Measurements from ENCODE around the gene HRH3. TPM values are rescaled to one million over a fixed set of nuclear protein-coding genes. Genes with fewer than 3 reads are reported as not detected.

The HRH3 gene
- total RNA-seq, 2 donors from 2014 or later = 0.18 to 0.51 TPM

DNA sequence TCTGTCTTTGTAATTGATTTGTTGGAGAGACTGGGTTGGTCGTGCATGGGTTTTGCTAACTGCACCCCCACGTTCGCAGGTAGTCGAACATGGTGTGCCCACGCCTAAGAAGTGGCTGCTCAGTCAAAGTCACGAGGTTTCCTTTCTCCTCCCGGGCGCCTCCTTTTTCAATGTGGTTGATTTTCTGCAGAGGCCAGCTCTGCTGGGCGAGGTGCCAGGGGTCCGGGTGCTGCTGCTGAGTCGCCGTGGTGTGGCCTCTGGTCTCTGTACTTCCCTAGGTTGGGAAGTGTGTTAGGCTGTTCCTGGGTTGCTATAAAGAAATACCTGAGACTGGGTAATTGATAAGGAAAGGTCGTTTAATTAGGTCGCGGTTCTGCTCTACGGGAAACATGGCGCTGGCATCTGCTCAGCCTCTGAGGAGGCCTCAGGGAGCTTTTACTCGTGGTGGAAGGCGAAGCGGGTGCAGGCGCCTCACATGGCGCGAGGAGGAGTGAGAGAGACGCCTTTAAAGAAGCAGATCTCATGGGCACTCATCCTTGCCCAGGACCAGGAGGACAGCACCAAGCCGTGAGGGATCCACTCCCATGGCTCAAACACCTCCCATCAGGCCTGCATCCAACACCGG lies 32.4 kb upstream of the HRH3 start:
- 95% methylated on average over 26 of the region's 26 CpGs for WGBS
- intact Hi-C loops (cut with DNase I) = no loop called here
- Histone ChIP-seq H3K36me3 (peaks cover 0 to 6% of the 10 kb centered on the region in 2 donors), H3K27me3 (replicated peaks; ENCODE audit: insufficient read depth) (no peaks in the 10 kb centered on the region), H3K9me3 (no peaks in the 10 kb centered on the region), H3K4me3 (no peak overlapping the region), H3K27ac (no peak overlapping the region), H3K4me1 (replicated peaks) (no peaks in the 10 kb centered on the region)
- no peak for DNase-seq (ENCODE audit: low spot score)
- TF ChIP-seq, protein P1, sequence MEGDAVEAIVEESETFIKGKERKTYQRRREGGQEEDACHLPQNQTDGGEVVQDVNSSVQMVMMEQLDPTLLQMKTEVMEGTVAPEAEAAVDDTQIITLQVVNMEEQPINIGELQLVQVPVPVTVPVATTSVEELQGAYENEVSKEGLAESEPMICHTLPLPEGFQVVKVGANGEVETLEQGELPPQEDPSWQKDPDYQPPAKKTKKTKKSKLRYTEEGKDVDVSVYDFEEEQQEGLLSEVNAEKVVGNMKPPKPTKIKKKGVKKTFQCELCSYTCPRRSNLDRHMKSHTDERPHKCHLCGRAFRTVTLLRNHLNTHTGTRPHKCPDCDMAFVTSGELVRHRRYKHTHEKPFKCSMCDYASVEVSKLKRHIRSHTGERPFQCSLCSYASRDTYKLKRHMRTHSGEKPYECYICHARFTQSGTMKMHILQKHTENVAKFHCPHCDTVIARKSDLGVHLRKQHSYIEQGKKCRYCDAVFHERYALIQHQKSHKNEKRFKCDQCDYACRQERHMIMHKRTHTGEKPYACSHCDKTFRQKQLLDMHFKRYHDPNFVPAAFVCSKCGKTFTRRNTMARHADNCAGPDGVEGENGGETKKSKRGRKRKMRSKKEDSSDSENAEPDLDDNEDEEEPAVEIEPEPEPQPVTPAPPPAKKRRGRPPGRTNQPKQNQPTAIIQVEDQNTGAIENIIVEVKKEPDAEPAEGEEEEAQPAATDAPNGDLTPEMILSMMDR (IDR thresholded peaks at IDR 0.05) = no peak
- TF ChIP-seq POLR2AphosphoS5 (IDR thresholded peaks at IDR 0.05) = no peak
- TF ChIP-seq POLR2A (IDR thresholded peaks at IDR 0.05) = no peak

GRCh38 chr20:62248890-62249560 lies 28.9 kb upstream of the HRH3 start:
- Histone ChIP-seq H3K9me3 (no peaks in the 10 kb centered on the region), H3K27me3 (replicated peaks; ENCODE audit: insufficient read depth) (no peaks in the 10 kb centered on the region), H3K4me3 (no peak overlapping the region), H3K4me1 (replicated peaks) (no peaks in the 10 kb centered on the region), H3K27ac (no peak overlapping the region), H3K36me3 (no peaks in the 10 kb centered on the region)
- intact Hi-C loops (cut with DNase I) = no loop called here
- DNase-seq (ENCODE audit: low spot score) = no peak
- 90% methylated on average over 6 of the region's 6 CpGs for WGBS
- TF ChIP-seq POLR2A (IDR thresholded peaks at IDR 0.05) = no peak
- TF ChIP-seq, protein P1 (IDR thresholded peaks at IDR 0.05) = no peak
- TF ChIP-seq POLR2AphosphoS5 (IDR thresholded peaks at IDR 0.05) = no peak

GRCh38 chr20:62246872-62247652 lies 27.0 kb upstream of the HRH3 start:
- no peaks in the 10 kb centered on the region for H3K4me1 ChIP-seq (replicated peaks)
- no peak for DNase-seq (ENCODE audit: low spot score)
- no peaks in the 10 kb centered on the region for H3K9me3 ChIP-seq
- no peak overlapping the region for H3K27ac ChIP-seq
- H3K4me3 ChIP-seq = no peak overlapping the region
- TF ChIP-seq, protein P1 (IDR thresholded peaks at IDR 0.05) = no peak
- no peak for TF ChIP-seq POLR2AphosphoS5 (IDR thresholded peaks at IDR 0.05)
- no peak for TF ChIP-seq POLR2A (IDR thresholded peaks at IDR 0.05)
- intact Hi-C loops (cut with DNase I) = no loop called here
- WGBS = 76% methylated on average over 22 of the region's 22 CpGs
- H3K36me3 ChIP-seq = no peaks in the 10 kb centered on the region
- no peaks in the 10 kb centered on the region for H3K27me3 ChIP-seq (replicated peaks; ENCODE audit: insufficient read depth)

- peaks cover 3% of the 10 kb centered on the region for H3K4me1 ChIP-seq (replicated peaks)
Measured at GRCh38 chr20:62246431-62246830, 26.4 kb upstream of the HRH3 start.

More at GRCh38 chr20:62246431-62246830, 26.4 kb upstream of the HRH3 start:
- Histone ChIP-seq H3K27ac (no peak overlapping the region), H3K27me3 (replicated peaks; ENCODE audit: insufficient read depth) (no peaks in the 10 kb centered on the region), H3K9me3 (no peaks in the 10 kb centered on the region), H3K36me3 (no peaks in the 10 kb centered on the region), H3K4me3 (no peak overlapping the region)
- intact Hi-C loops (cut with DNase I) = no loop called here
- 73% methylated on average over 8 of the region's 8 CpGs for WGBS
- DNase-seq (ENCODE audit: low spot score) = no peak
- TF ChIP-seq POLR2A (IDR thresholded peaks at IDR 0.05) (no peak), POLR2AphosphoS5 (IDR thresholded peaks at IDR 0.05) (no peak)
- TF ChIP-seq, protein P1 (IDR thresholded peaks at IDR 0.05) = no peak

All from prostate gland (tissue), 2 donors.